Body of pancreas (tissue), 4 donors: ENCODE measurements around the gene CKMT2.

ENCODE experiments used
- CTCF ChIP-seq, 7 experiments: fragments of 450-650 bp in 4 of 7; fragments of 200-600 bp in 3 of 7; sonication (generic) in 3 of 7; IDR thresholded peaks; one replicate each; pipeline ENCODE4 v1.5.1; 2016 to 2019; ENCODE audit warnings: antibody characterized with exemption in 7 of 7
- POLR2A ChIP-seq, 3 donors: fragments of 450-650 bp; IDR thresholded peaks; one replicate each; pipeline ENCODE4 v1.6.1; 2016; ENCODE audit warnings: antibody characterized with exemption in 3 of 3, mild to moderate bottlenecking in 2 of 3

- TF ChIP-seq CTCF (IDR thresholded peaks at IDR 0.05) = no peak
- TF ChIP-seq POLR2A (IDR thresholded peaks at IDR 0.05) = no peak
These were observed 59.0 kb downstream of the CKMT2 start for GRCh38 chr5:81292130-81292529.
